HG02884 (cell line): ENCODE measurements around the gene ATP8B3.
A peak's percentile ranks its signal among the peaks of the same experiment; 100 is the strongest.

Experiments used
- ATAC-seq: cut with Tn5 transposase; IDR thresholded peaks from one replicate; pipeline ENCODE4 v1.9.1; 2021; ENCODE audit warnings: mild to moderate bottlenecking, moderate library complexity; ENCODE audit not compliant: unreplicated experiment

Gene ATP8B3

GRCh38 chr19:1850809-1851653 lies 39.0 kb upstream of the ATP8B3 start:
- no peak for ATAC-seq

GRCh38 chr19:1849886-1850398 lies 37.9 kb upstream of the ATP8B3 start:
- no peak for ATAC-seq

- no peak for ATAC-seq
These were observed 37.0 kb upstream of the ATP8B3 start for GRCh38 chr19:1849132-1849474.

- ATAC-seq = peak; percentile 59
These were observed 36.5 kb upstream of the ATP8B3 start, which contains the start of gene REXO1 for GRCh38 chr19:1848399-1849131. Gene REXO1 (minus strand): TSS chr19:1848483. CDS start chr19:1848358, 125 bp downstream.

GRCh38 chr19:1847684-1848398 lies 35.8 kb upstream of the ATP8B3 start:
- no peak for ATAC-seq

- no peak for ATAC-seq
These were observed 35.2 kb upstream of the ATP8B3 start for GRCh38 chr19:1847348-1847683.

- no peak for ATAC-seq
These were observed 34.6 kb upstream of the ATP8B3 start for GRCh38 chr19:1846517-1847204.

GRCh38 chr19:1845642-1846041 lies 33.6 kb upstream of the ATP8B3 start:
- no peak for ATAC-seq

GRCh38 chr19:1845125-1845515 lies 33.0 kb upstream of the ATP8B3 start:
- ATAC-seq = no peak

- no peak for ATAC-seq
These were observed 32.5 kb upstream of the ATP8B3 start for GRCh38 chr19:1844513-1845124.

- no peak for ATAC-seq
These were observed 31.7 kb upstream of the ATP8B3 start for GRCh38 chr19:1843646-1844394.

- ATAC-seq = no peak
These were observed 31.0 kb upstream of the ATP8B3 start for GRCh38 chr19:1843116-1843515.

- ATAC-seq = no peak
These were observed 29.3 kb upstream of the ATP8B3 start for GRCh38 chr19:1841209-1841924.

GRCh38 chr19:1840541-1841115 lies 28.6 kb upstream of the ATP8B3 start:
- no peak for ATAC-seq

- ATAC-seq = no peak
These were observed 27.8 kb upstream of the ATP8B3 start for GRCh38 chr19:1839658-1840540.

GRCh38 chr19:1837625-1838105 lies 25.6 kb upstream of the ATP8B3 start:
- ATAC-seq = no peak

GRCh38 chr19:1837222-1837565 lies 25.1 kb upstream of the ATP8B3 start:
- no peak for ATAC-seq
